A375 (cell line): ENCODE measurements around the gene DKKL1. TPM values are rescaled to one million over a fixed set of nuclear protein-coding genes. Genes with fewer than 3 reads are reported as not detected.

Experiments used
- total RNA-seq: library from RNA; depleted of rRNA; stranded (reverse); fragments of >200 nt; shearing (Covaris generic); gene quantifications from 2 replicates; pipeline ENCODE4 v1.2.3, GENCODE V29; 2014; rRNA removed

Gene DKKL1
- total RNA-seq = 0.30 and 0.48 TPM in 2 replicates

GRCh38 chr19:49363268-49364082 lies at the start of gene DKKL1:
DKKL1 (plus strand) TSS chr19:49363877; CDS start chr19:49363999, 122 bp downstream.

GRCh38 chr19:49324801-49325576 lies 38.7 kb upstream of the DKKL1 start, which contains the start of gene SLC6A16:
SLC6A16 (minus strand) TSS chr19:49325191; CDS start chr19:49311347, 13,844 bp downstream.

GRCh38 chr19:49335071-49335783 lies 28.4 kb upstream of the DKKL1 start, which contains the start of gene CD37:
CD37 (plus strand) TSS chr19:49335406; CDS start chr19:49335541, 135 bp downstream.

GRCh38 chr19:49362048-49362928 lies 1.4 kb upstream of the DKKL1 start, which contains the start of gene TEAD2:
TEAD2 (minus strand) TSS chr19:49362416; CDS start chr19:49360075, 2,341 bp downstream.

GRCh38 chr19:49387936-49388372 lies 24.3 kb downstream of the DKKL1 start, which contains the start of gene KASH5:
KASH5 (plus strand) TSS chr19:49388249; CDS start chr19:49390884, 2,635 bp downstream.

GRCh38 chr19:49423071-49423984 lies 59.7 kb downstream of the DKKL1 start, which contains the start of gene PTH2:
PTH2 (minus strand) TSS chr19:49423441; CDS start chr19:49423339, 102 bp downstream.

Other genes starting within 250 kb of the DKKL1 start
- 8.1 and 9.5 TPM in 2 replicates for gene LIN7B, start 249.5 kb upstream of the DKKL1 start, total RNA-seq
- gene C19orf73, start 244.7 kb upstream of the DKKL1 start, total RNA-seq = 2.2 and 4.1 TPM in 2 replicates
- 17.6 and 25.5 TPM in 2 replicates for gene PPFIA3, start 244.3 kb upstream of the DKKL1 start, total RNA-seq
- gene HRC, start 208.5 kb upstream of the DKKL1 start, total RNA-seq = not detected in 2 replicates
- gene TRPM4, start 206.1 kb upstream of the DKKL1 start, total RNA-seq = 14.0 and 14.4 TPM in 2 replicates
- 0.11 TPM in 1 of 2 replicates, not detected in the other for gene SLC6A16, start 38.7 kb upstream of the DKKL1 start, total RNA-seq
- not detected in 2 replicates for gene CD37, start 28.5 kb upstream of the DKKL1 start, total RNA-seq
- 14.5 and 14.9 TPM in 2 replicates for gene TEAD2, start 1.5 kb upstream of the DKKL1 start, total RNA-seq
- 0.79 and 1.0 TPM in 2 replicates for gene KASH5, start 24.4 kb downstream of the DKKL1 start, total RNA-seq
- not detected in 2 replicates for gene PTH2, start 59.6 kb downstream of the DKKL1 start, total RNA-seq
- not detected in 2 replicates for gene GFY, start 61.5 kb downstream of the DKKL1 start, total RNA-seq
- 0.11 TPM in 1 of 2 replicates, not detected in the other for gene SLC17A7, start 77.7 kb downstream of the DKKL1 start, total RNA-seq
- gene PIH1D1, start 87.9 kb downstream of the DKKL1 start, total RNA-seq = 266 and 279 TPM in 2 replicates
- 87.2 and 102 TPM in 2 replicates for gene ALDH16A1, start 89.3 kb downstream of the DKKL1 start, total RNA-seq
- gene FLT3LG, start 110.3 kb downstream of the DKKL1 start, total RNA-seq = 3.3 and 6.1 TPM in 2 replicates
- 5,213 and 5,831 TPM in 2 replicates for gene RPL13A, start 123.7 kb downstream of the DKKL1 start, total RNA-seq
- gene RPS11, start 132.6 kb downstream of the DKKL1 start, total RNA-seq = 4,349 and 4,396 TPM in 2 replicates
- 0.05 TPM in 1 of 2 replicates, not detected in the other for gene FCGRT, start 148.8 kb downstream of the DKKL1 start, total RNA-seq
- gene RCN3, start 164.1 kb downstream of the DKKL1 start, total RNA-seq = 12.7 and 14.9 TPM in 2 replicates
- gene NOSIP, start 216.7 kb downstream of the DKKL1 start, total RNA-seq = 123 and 143 TPM in 2 replicates
- 0.74 and 2.8 TPM in 2 replicates for gene PRRG2, start 217.4 kb downstream of the DKKL1 start, total RNA-seq
- 7.6 and 10.9 TPM in 2 replicates for gene PRR12, start 227.3 kb downstream of the DKKL1 start, total RNA-seq